A549 (cell line): ENCODE results near the gene NHLRC2. TPM values are rescaled to one million over a fixed set of nuclear protein-coding genes. Genes with fewer than 3 reads are reported as not detected.

Source experiments
- ATAC-seq, 2 experiments: fragments of 200-7000 bp in 1 of 2; fragments of >200 bp in 1 of 2; cut with Nextera tagmentation in 1 of 2; cut with Tn5 transposase in 1 of 2; 3 replicates each; pipeline versions ENCODE4 v1.8.0 to v1.9.1; 2018 to 2020; ENCODE audit warnings: mild to moderate bottlenecking in 1 of 2, moderate library complexity in 1 of 2
- CTCF ChIA-PET: fragments of 300-600 bp; sonication (Branson Sonifier 250); formaldehyde crosslinking; extraction: SDS; loops from one replicate; lab custom pipeline; 2021; ENCODE audit warnings: antibody characterized with exemption, inconsistent platforms; lab: Yijun Ruan, JAX
- POLR2A ChIA-PET: fragments of 350-600 bp; formaldehyde crosslinking; extraction: SDS; loops from one replicate; lab custom pipeline; 2021; ENCODE audit warnings: antibody characterized with exemption, inconsistent platforms; lab: Yijun Ruan, JAX
- DNase-seq, 2 experiments: peaks; one replicate each; pipeline versions ENCODE4 v3.0.0 to v3.0.0-alpha.2; 2011 to 2016; ENCODE audit warnings: low read depth in 1 of 2, low spot score in 1 of 2
- FAIRE-seq: peaks from 2 replicates; lab custom pipeline; 2011; peaks lifted over from hg19 to GRCh38; lab: Jason Lieb, UNC
- H3K27ac ChIP-seq, 2 experiments: fragments of >200 bp; sonication (Bioruptor Twin); formaldehyde crosslinking; 3 replicates each; pipeline ENCODE4 v1.5.1; 2016 to 2017
- H3K4me1 ChIP-seq: fragments of >200 bp; sonication (Bioruptor Twin); formaldehyde crosslinking; 3 replicates; pipeline ENCODE4 v1.6.1; 2016
- H3K4me2 ChIP-seq: fragments of >200 bp; sonication (Bioruptor Twin); formaldehyde crosslinking; 3 replicates; pipeline ENCODE4 v1.6.1; 2016
- H3K4me3 ChIP-seq: fragments of >200 bp; sonication (Bioruptor Twin); formaldehyde crosslinking; 3 replicates; pipeline ENCODE4 v1.5.1; 2016
- H3K9me3 ChIP-seq: fragments of >200 bp; sonication (Bioruptor Twin); formaldehyde crosslinking; 3 replicates; pipeline ENCODE4 v1.6.1; 2016
- BHLHE40 ChIP-seq: IDR thresholded peaks from 2 replicates; pipeline ENCODE4 v1.6.1; 2012; ENCODE audit warnings: low read depth, low read length, inconsistent platforms
- CBX2 ChIP-seq: fragments of 200-600 bp; sonication (generic); IDR thresholded peaks from 2 replicates; pipeline ENCODE4 v1.6.1; 2016; ENCODE audit warnings: low read depth, mild to moderate bottlenecking, borderline replicate concordance
- CBX8 ChIP-seq: fragments of 200-600 bp; sonication (generic); IDR thresholded peaks from 2 replicates; pipeline ENCODE4 v1.6.1; 2016
- CEBPB ChIP-seq, 2 experiments: fragments of >200 bp in 1 of 2; sonication (Bioruptor Twin) in 1 of 2; formaldehyde crosslinking in 1 of 2; IDR thresholded peaks; 2 replicates each; pipeline ENCODE4 v1.6.1; 2012 to 2016
- CHD4 ChIP-seq: fragments of 200-600 bp; sonication (generic); IDR thresholded peaks from 2 replicates; pipeline ENCODE4 v1.6.1; 2016; ENCODE audit warnings: antibody characterized with exemption, mild to moderate bottlenecking, borderline replicate concordance
- EHMT2 ChIP-seq: fragments of 200-600 bp; sonication (generic); IDR thresholded peaks from 2 replicates; pipeline ENCODE4 v1.6.1; 2016; ENCODE audit warnings: antibody characterized with exemption, low read depth, mild to moderate bottlenecking, moderate library complexity
- ESRRA ChIP-seq: fragments of 150-350 bp; IDR thresholded peaks from 2 replicates; pipeline ENCODE4 v1.6.1; 2014; ENCODE audit warnings: mild to moderate bottlenecking, low read length, borderline replicate concordance
- FOXS1 ChIP-seq: fragments of 250-450 bp; sonication (Bioruptor Pico); IDR thresholded peaks from 2 replicates; pipeline ENCODE4 v1.5.0; 2020; ENCODE audit warnings: mild to moderate bottlenecking, moderate library complexity
- HOXB5 ChIP-seq: fragments of 250-450 bp; sonication (Bioruptor Pico); IDR thresholded peaks from 2 replicates; pipeline ENCODE4 v1.5.0; 2020; ENCODE audit warnings: mild to moderate bottlenecking, moderate library complexity
- JUNB ChIP-seq: fragments of >200 bp; sonication (Bioruptor Twin); formaldehyde crosslinking; IDR thresholded peaks from 2 replicates; pipeline ENCODE4 v1.6.1; 2016
- NR3C1 ChIP-seq: fragments of >200 bp; sonication (Bioruptor Twin); formaldehyde crosslinking; IDR thresholded peaks from 3 replicates; pipeline ENCODE4 v1.6.1; 2017
- RAD21 ChIP-seq, 2 experiments: fragments of >200 bp in 1 of 2; sonication (Bioruptor Twin) in 1 of 2; formaldehyde crosslinking in 1 of 2; IDR thresholded peaks in 1 of 2; conservative IDR thresholded peaks in 1 of 2; 2 replicates in 1 of 2; 3 replicates in 1 of 2; pipeline ENCODE4 v1.6.1; 2012 to 2018; ENCODE audit warnings: inconsistent platforms in 1 of 2
- RNF2 ChIP-seq: fragments of 200-600 bp; sonication (generic); IDR thresholded peaks from 2 replicates; pipeline ENCODE4 v1.6.1; 2016; ENCODE audit warnings: low read depth, mild to moderate bottlenecking, antibody characterized with exemption, moderate library complexity, borderline replicate concordance
- SMC3 ChIP-seq: fragments of >200 bp; sonication (Bioruptor Twin); formaldehyde crosslinking; IDR thresholded peaks from 3 replicates; pipeline ENCODE4 v1.6.1; 2018; ENCODE audit warnings: inconsistent platforms
- TFCP2L1 ChIP-seq: fragments of 250-450 bp; sonication (Bioruptor Pico); IDR thresholded peaks from 2 replicates; pipeline ENCODE4 v1.5.0; 2021; ENCODE audit warnings: mild to moderate bottlenecking
- WGBS: methylation state at CpG from one replicate; pipeline ENCODE4 v1.1.6; 2017; ENCODE audit errors: missing lambda C conversion rate; 5-methylcytosine and 5-hydroxymethylcytosine counted together
- polyA plus RNA-seq, 4 experiments: library from polyadenylated mRNA; depleted of rRNA in 3 of 4; stranded (reverse); fragments of >200 nt; fragmentation: RNase III in 1 of 4; extraction: RNeasy Plus Mini Kit Qiagen cat#74134 plus additional on column Dnase treatment in 1 of 4; gene quantifications; 2 replicates in 3 of 4; 3 replicates in 1 of 4; pipeline ENCODE4 v1.2.3, GENCODE V29; 2011 to 2017
- TF ChIP-seq, protein P1 (sequence below): IDR thresholded peaks from 2 replicates; pipeline ENCODE4 v1.6.1; 2012; ENCODE audit warnings: low read depth, borderline replicate concordance
- TF ChIP-seq, protein P2 (sequence below): fragments of 250-450 bp; sonication (Bioruptor Pico); IDR thresholded peaks from 2 replicates; pipeline ENCODE4 v1.5.0; 2020; ENCODE audit warnings: low read depth, mild to moderate bottlenecking, moderate library complexity
- TF ChIP-seq, protein P3 (sequence below): fragments of 450-650 bp; IDR thresholded peaks from 2 replicates; pipeline ENCODE4 v1.6.1; 2014; ENCODE audit warnings: antibody characterized with exemption
- TF ChIP-seq, protein P4 (sequence below): fragments of 250-450 bp; sonication (Bioruptor Pico); IDR thresholded peaks from 2 replicates; pipeline ENCODE4 v1.5.0; 2021; ENCODE audit warnings: mild to moderate bottlenecking, moderate library complexity, borderline replicate concordance

Gene NHLRC2
- polyA plus RNA-seq, 2 of the 4 experiments (the other 2 are of a cell fraction) = 4.9 to 17.3 TPM

DNA sequence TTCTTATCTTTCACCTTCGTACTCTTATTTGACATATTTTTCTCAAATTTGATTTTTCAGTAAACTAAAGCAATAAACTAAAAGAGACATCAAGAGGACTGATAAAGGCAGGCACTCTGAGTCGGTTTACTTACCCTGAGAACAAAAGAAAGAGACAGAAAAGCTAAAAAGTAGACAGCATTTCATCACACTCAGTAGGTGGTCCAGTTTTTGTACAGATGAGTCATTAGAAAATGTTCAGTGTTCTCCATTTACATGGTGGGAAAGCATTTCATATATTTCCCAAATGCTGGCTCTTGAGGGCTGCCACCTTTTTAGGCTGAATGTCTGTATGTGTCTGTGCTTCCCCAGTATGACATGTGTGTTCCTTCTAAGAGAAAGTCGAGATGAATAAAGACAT lies 52.7 kb downstream of the NHLRC2 start:
- Histone ChIP-seq H3K9me3 (no peaks in the 10 kb centered on the region), H3K4me3 (no peak overlapping the region), H3K4me2 (no peak overlapping the region), H3K4me1 (peaks cover 7% of the 10 kb centered on the region; the same call in 2 of the 3 replicates), H3K27ac (peak overlapping the region in 1 of 2 experiments; percentile 31; a peak in 1 of 6 replicates)
- peak; percentile 18 for FAIRE-seq
- DNase-seq = peak in 1 of 2 experiments; percentile 13
- no peak for TF ChIP-seq RNF2
- no peak for TF ChIP-seq HOXB5 (CRISPR knock-in tag)
- TF ChIP-seq TFCP2L1 (CRISPR knock-in tag) = no peak
- TF ChIP-seq CBX2 = no peak
- TF ChIP-seq, protein P1, sequence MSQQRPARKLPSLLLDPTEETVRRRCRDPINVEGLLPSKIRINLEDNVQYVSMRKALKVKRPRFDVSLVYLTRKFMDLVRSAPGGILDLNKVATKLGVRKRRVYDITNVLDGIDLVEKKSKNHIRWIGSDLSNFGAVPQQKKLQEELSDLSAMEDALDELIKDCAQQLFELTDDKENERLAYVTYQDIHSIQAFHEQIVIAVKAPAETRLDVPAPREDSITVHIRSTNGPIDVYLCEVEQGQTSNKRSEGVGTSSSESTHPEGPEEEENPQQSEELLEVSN = no peak
- TF ChIP-seq, protein P2, sequence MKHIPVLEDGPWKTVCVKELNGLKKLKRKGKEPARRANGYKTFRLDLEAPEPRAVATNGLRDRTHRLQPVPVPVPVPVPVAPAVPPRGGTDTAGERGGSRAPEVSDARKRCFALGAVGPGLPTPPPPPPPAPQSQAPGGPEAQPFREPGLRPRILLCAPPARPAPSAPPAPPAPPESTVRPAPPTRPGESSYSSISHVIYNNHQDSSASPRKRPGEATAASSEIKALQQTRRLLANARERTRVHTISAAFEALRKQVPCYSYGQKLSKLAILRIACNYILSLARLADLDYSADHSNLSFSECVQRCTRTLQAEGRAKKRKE = no peak
- TF ChIP-seq CEBPB (IDR thresholded peaks at IDR 0.05) = no peak
- no peak for ATAC-seq
- ChIA-PET POLR2A (no interaction called here), CTCF (interaction anchor here (1.2 kb wide), 1 partner anchor 164 kb away, joined by 4 read pairs; no protein-coding TSS in a partner anchor)
- 41% methylated on average over 3 of the region's 3 CpGs for WGBS

DNA sequence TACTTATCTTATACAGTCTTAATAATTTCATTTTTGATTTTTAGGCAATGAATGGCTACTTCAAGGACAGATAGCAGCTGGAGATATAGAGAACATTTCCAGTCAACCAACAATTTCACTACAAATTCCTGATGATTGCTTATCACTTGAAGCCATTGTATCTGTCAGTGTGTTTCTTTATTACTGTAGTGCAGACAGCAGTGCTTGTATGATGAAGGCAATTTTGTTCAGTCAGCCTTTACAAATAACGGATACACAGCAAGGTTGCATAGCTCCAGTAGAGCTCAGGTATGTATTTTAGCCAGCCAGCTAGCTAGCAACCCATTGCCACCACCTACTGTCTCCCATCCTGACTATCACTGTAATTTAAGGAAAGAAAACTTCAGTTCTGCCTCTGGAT lies 53.8 kb downstream of the NHLRC2 start:
- H3K9me3 ChIP-seq = no peaks in the 10 kb centered on the region
- H3K4me1 ChIP-seq = peaks cover 7% of the 10 kb centered on the region; the same call in 2 of the 3 replicates
- 87% methylated on average over 1 of the region's 1 CpG for WGBS
- TF ChIP-seq RAD21 (conservative IDR thresholded peaks at IDR 0.05 in 1 of 2, IDR thresholded peaks at IDR 0.05 in 1 of 2) (no peak), TFCP2L1 (CRISPR knock-in tag) (no peak), EHMT2 (no peak), FOXS1 (CRISPR knock-in tag) (no peak), SMC3 (no peak), JUNB (no peak), ESRRA (no peak), NR3C1 (no peak), BHLHE40 (no peak), CBX8 (no peak)
- TF ChIP-seq, protein P3, sequence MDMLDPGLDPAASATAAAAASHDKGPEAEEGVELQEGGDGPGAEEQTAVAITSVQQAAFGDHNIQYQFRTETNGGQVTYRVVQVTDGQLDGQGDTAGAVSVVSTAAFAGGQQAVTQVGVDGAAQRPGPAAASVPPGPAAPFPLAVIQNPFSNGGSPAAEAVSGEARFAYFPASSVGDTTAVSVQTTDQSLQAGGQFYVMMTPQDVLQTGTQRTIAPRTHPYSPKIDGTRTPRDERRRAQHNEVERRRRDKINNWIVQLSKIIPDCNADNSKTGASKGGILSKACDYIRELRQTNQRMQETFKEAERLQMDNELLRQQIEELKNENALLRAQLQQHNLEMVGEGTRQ = no peak
- TF ChIP-seq, protein P4, sequence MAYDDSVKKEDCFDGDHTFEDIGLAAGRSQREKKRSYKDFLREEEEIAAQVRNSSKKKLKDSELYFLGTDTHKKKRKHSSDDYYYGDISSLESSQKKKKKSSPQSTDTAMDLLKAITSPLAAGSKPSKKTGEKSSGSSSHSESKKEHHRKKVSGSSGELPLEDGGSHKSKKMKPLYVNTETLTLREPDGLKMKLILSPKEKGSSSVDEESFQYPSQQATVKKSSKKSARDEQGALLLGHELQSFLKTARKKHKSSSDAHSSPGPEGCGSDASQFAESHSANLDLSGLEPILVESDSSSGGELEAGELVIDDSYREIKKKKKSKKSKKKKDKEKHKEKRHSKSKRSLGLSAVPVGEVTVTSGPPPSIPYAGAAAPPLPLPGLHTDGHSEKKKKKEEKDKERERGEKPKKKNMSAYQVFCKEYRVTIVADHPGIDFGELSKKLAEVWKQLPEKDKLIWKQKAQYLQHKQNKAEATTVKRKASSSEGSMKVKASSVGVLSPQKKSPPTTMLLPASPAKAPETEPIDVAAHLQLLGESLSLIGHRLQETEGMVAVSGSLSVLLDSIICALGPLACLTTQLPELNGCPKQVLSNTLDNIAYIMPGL (CRISPR knock-in tag) = no peak
- TF ChIP-seq, protein P2 = no peak
- CTCF ChIA-PET = interaction anchor here (1.3 kb wide), 1 partner anchor 15 kb away, joined by 4 read pairs; no protein-coding TSS in a partner anchor
- no peak for ATAC-seq
- FAIRE-seq = no peak
- no peak overlapping the region for H3K4me3 ChIP-seq
- no peak overlapping the region for H3K4me2 ChIP-seq
- POLR2A ChIA-PET = no interaction called here
- no peak overlapping the region for H3K27ac ChIP-seq
- no peak for DNase-seq

DNA sequence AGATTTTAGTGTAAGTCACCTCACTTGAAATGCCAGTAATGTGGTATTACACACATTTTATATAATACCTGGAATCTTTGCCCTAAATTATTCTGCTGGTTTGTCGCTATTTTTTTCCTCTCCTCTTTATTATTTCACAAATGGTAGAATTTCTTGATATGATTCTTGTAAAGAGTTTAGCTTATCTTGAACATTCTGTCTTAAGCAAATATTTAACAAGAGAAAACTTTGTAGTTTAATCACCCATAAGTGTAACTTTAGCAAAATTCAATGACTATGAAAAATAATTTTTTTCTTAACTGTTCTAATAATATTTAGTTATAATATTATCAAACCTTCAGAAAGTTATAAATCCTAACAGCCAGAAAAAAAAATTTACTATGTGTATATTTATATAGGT lies 56.7 kb downstream of the NHLRC2 start:
- ATAC-seq = no peak
- no peak for DNase-seq
- Histone ChIP-seq H3K27ac (no peak overlapping the region), H3K4me3 (no peak overlapping the region), H3K4me2 (no peak overlapping the region), H3K9me3 (no peaks in the 10 kb centered on the region), H3K4me1 (peaks cover 12% of the 10 kb centered on the region; the same call in 2 of the 3 replicates)
- POLR2A ChIA-PET = no interaction called here
- no peak for TF ChIP-seq CHD4
- no peak for TF ChIP-seq BHLHE40
- no peak for FAIRE-seq
- 91% methylated on average over 1 of the region's 1 CpG for WGBS
- CTCF ChIA-PET = interaction anchor here (1.1 to 2.6 kb wide), 3 partner anchors 11 to 192 kb away, joined by 3 to 6 read pairs (median 3); no protein-coding TSS in a partner anchor
